DOHH2 (cell line): ENCODE measurements around the gene LYPD4.

Experiments
- H3F3A ChIP-seq: fragments of 200-600 bp; sonication (generic), shearing (Covaris generic); 2 replicates; pipeline ENCODE4 v1.6.0; 2016; ENCODE audit warnings: antibody characterized with exemption, mild to moderate bottlenecking; ENCODE audit not compliant: control insufficient read depth, insufficient read depth
- H3K27ac ChIP-seq: fragments of 200-600 bp; sonication (generic); 2 replicates; pipeline ENCODE4 v1.5.1; 2014; ENCODE audit warnings: low read depth, mild to moderate bottlenecking, low read length, moderate library complexity
- H3K27me3 ChIP-seq: fragments of 200-600 bp; sonication (generic); 2 replicates; pipeline ENCODE4 v1.6.1; 2014; ENCODE audit warnings: mild to moderate bottlenecking, low read length, mixed read lengths; ENCODE audit not compliant: control insufficient read depth
- H3K36me3 ChIP-seq: fragments of 200-600 bp; sonication (generic); 2 replicates; pipeline ENCODE4 v1.6.1; 2014; ENCODE audit warnings: mild to moderate bottlenecking, low read length, moderate library complexity, mixed read lengths; ENCODE audit not compliant: control insufficient read depth
- H3K4me1 ChIP-seq: fragments of 200-600 bp; sonication (generic); 2 replicates; pipeline ENCODE4 v1.6.1; 2014; ENCODE audit warnings: mild to moderate bottlenecking, low read length, mixed read lengths; ENCODE audit not compliant: control insufficient read depth
- H3K4me2 ChIP-seq: fragments of 200-600 bp; sonication (generic); 2 replicates; pipeline ENCODE4 v1.6.0; 2014; ENCODE audit warnings: mild to moderate bottlenecking, low read length, moderate library complexity
- H3K4me3 ChIP-seq: fragments of 200-600 bp; sonication (generic); 2 replicates; pipeline ENCODE4 v1.5.1; 2014; ENCODE audit warnings: mild to moderate bottlenecking, low read length, mixed read lengths
- H3K79me2 ChIP-seq: fragments of 200-600 bp; sonication (generic); 2 replicates; pipeline ENCODE4 v1.6.1; 2014; ENCODE audit warnings: mild to moderate bottlenecking, low read length, mixed read lengths; ENCODE audit not compliant: control insufficient read depth
- H3K9me2 ChIP-seq: fragments of 200-600 bp; sonication (generic); replicated peaks from 2 replicates; pipeline ENCODE4 v1.6.1; 2014; ENCODE audit warnings: mild to moderate bottlenecking, low read length, mixed read lengths; ENCODE audit not compliant: control insufficient read depth
- H3K9me3 ChIP-seq: fragments of 200-600 bp; sonication (generic); 2 replicates; pipeline ENCODE4 v1.6.1; 2014; ENCODE audit warnings: antibody characterized with exemption, low read length, mixed read lengths; ENCODE audit not compliant: control insufficient read depth, insufficient read depth
- H4K20me1 ChIP-seq: fragments of 200-600 bp; sonication (generic); 2 replicates; pipeline ENCODE4 v1.6.0; 2014; ENCODE audit warnings: low read depth, mild to moderate bottlenecking, antibody characterized with exemption, low read length, moderate library complexity; ENCODE audit not compliant: control insufficient read depth, insufficient read depth
- CTCF ChIP-seq: fragments of 200-600 bp; sonication (generic); IDR thresholded peaks from one replicate; pipeline ENCODE4 v1.5.1; 2014; ENCODE audit warnings: antibody characterized with exemption, mild to moderate bottlenecking, low read depth, low read length; ENCODE audit not compliant: poor library complexity, severe bottlenecking
- EZH2phosphoT487 ChIP-seq: fragments of 200-600 bp; sonication (generic); IDR thresholded peaks from 2 replicates; pipeline ENCODE4 v1.6.1; 2017; ENCODE audit warnings: borderline replicate concordance, mild to moderate bottlenecking, antibody characterized with exemption, low read length, moderate library complexity, mixed read lengths

The LYPD4 gene

GRCh38 chr19:41808663-41809566 lies 35.6 kb downstream of the LYPD4 start:
- no peaks in the 10 kb centered on the region for H3K27me3 ChIP-seq

GRCh38 chr19:41807176-41807575 lies 37.3 kb downstream of the LYPD4 start:
- Histone ChIP-seq H3K79me2 (no peaks in the 10 kb centered on the region), H3F3A (no peaks in the 10 kb centered on the region), H4K20me1 (no peaks in the 10 kb centered on the region), H3K4me2 (no peak overlapping the region), H3K27ac (no peak overlapping the region), H3K27me3 (no peaks in the 10 kb centered on the region), H3K9me2 (no peaks in the 10 kb centered on the region), H3K4me3 (no peak overlapping the region), H3K9me3 (no peaks in the 10 kb centered on the region), H3K4me1 (peaks cover 44% of the 10 kb centered on the region), H3K36me3 (no peaks in the 10 kb centered on the region)
- no peak for TF ChIP-seq EZH2phosphoT487
- TF ChIP-seq CTCF = no peak

More at GRCh38 chr19:41808663-41809566, 35.6 kb downstream of the LYPD4 start:
- no peaks in the 10 kb centered on the region for H3K36me3 ChIP-seq
- no peak overlapping the region for H3K27ac ChIP-seq
- no peaks in the 10 kb centered on the region for H4K20me1 ChIP-seq
- H3K9me2 ChIP-seq = no peaks in the 10 kb centered on the region
- no peaks in the 10 kb centered on the region for H3K9me3 ChIP-seq
- peaks cover 30% of the 10 kb centered on the region for H3K4me1 ChIP-seq
- no peak for TF ChIP-seq EZH2phosphoT487
- TF ChIP-seq CTCF = no peak
- H3K4me3 ChIP-seq = no peak overlapping the region
- no peaks in the 10 kb centered on the region for H3F3A ChIP-seq
- no peaks in the 10 kb centered on the region for H3K79me2 ChIP-seq
- H3K4me2 ChIP-seq = no peak overlapping the region

GRCh38 chr19:41804336-41804735 lies 40.1 kb downstream of the LYPD4 start:
- H3K27me3 ChIP-seq = no peaks in the 10 kb centered on the region
- peak overlapping the region; percentile 49 for H3K4me2 ChIP-seq
- peaks cover 46% of the 10 kb centered on the region for H3K4me1 ChIP-seq
- H3F3A ChIP-seq = no peaks in the 10 kb centered on the region
- no peak for TF ChIP-seq EZH2phosphoT487
- no peak for TF ChIP-seq CTCF
- H3K9me3 ChIP-seq = peaks cover 7% of the 10 kb centered on the region; the same call in 1 of the 2 replicates
- no peaks in the 10 kb centered on the region for H3K79me2 ChIP-seq
- H3K4me3 ChIP-seq = peak overlapping the region; percentile 43
- H3K9me2 ChIP-seq = no peaks in the 10 kb centered on the region
- no peak overlapping the region for H3K27ac ChIP-seq
- no peaks in the 10 kb centered on the region for H3K36me3 ChIP-seq
- no peaks in the 10 kb centered on the region for H4K20me1 ChIP-seq
